GM19193 (cell line): ENCODE measurements around the gene FKRP.

ENCODE experiments used
- POLR2A ChIP-seq: IDR thresholded peaks from 4 replicates; pipeline ENCODE4 v1.6.1; 2011; ENCODE audit not compliant: insufficient read depth, insufficient read length; ENCODE audit errors: extremely low read depth

Gene FKRP

GRCh38 chr19:46803555-46803954, 57.7 kb downstream of the FKRP start:
- no peak for TF ChIP-seq POLR2A

- TF ChIP-seq POLR2A, result no peak
Observed at GRCh38 chr19:46806656-46807055, 60.8 kb downstream of the FKRP start.
